Measurements from ENCODE around the gene PRELP. TPM values are rescaled to one million over a fixed set of nuclear protein-coding genes. Genes with fewer than 3 reads are reported as not detected.

The PRELP gene
- total RNA-seq, 2 donors from 2014 or later = 232 to 244 TPM

DNA sequence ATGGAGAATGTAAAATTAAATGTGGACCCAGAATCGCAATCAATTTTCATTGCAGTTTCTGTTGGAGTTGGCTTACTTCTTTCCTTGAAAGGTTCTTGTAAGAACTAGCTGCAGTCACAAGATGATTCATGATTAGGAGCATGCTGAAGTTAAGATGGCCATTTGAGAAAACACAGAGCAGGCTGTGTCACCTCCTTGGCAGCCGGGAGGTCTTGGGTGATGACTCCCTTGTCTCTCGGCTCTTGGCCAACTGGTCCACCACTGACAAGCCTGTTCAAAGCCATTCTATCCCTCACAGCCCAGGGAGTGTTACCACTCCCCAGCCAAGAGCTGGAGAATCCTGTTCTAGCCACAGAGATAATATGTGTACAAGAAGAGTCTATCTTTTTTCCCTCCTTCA is 58.9 kb downstream of the PRELP start:
- Histone ChIP-seq H3K27ac (peak overlapping the region; percentile 49 to 72), H3K9me3 (no peaks in the 10 kb centered on the region), H3K27me3 (replicated peaks; ENCODE audit: insufficient read depth) (no peaks in the 10 kb centered on the region), H3K36me3 (no peaks in the 10 kb centered on the region), H3K4me1 (ENCODE audit: control insufficient read depth in 1 of 2, low read depth in 2 of 2) (peaks cover 10 to 50% of the 10 kb centered on the region in 2 donors), H3K4me3 (no peak overlapping the region)
- ATAC-seq (ENCODE audit: insufficient number of reproducible peaks, low FRiP score, low read depth) (peak; percentile 59), DNase-seq (ENCODE audit: low spot score) (peak; percentile 81)
- no peak for TF ChIP-seq CTCF (IDR thresholded peaks at IDR 0.05)

DNA sequence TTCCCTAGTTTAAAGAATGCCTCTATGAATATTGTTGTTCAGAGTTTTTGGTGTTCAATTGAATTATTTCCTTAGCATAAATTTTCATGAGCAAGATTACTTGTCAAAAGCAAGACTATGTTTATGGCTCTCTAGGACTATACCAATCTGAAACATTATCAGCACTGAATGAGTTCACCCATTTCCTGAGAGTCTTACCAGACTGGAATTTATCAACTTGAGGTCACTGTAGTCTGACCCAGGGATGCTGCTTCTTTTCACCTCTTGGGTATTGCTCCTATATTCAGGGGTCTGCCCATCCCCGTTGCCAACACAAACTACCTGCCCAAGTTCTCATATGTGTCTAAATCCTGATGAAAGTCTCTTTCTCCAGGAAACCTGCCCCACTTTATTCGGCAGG is 61.0 kb downstream of the PRELP start:
- H3K27ac ChIP-seq = peak overlapping the region; percentile 59 to 65
- no peak overlapping the region for H3K4me3 ChIP-seq
- H3K36me3 ChIP-seq = no peaks in the 10 kb centered on the region
- TF ChIP-seq CTCF (IDR thresholded peaks at IDR 0.05) = no peak
- H3K4me1 ChIP-seq (ENCODE audit: control insufficient read depth in 1 of 2, low read depth in 2 of 2) = peaks cover 10 to 46% of the 10 kb centered on the region in 2 donors
- DNase-seq (ENCODE audit: low spot score) = no peak
- no peaks in the 10 kb centered on the region for H3K27me3 ChIP-seq (replicated peaks; ENCODE audit: insufficient read depth)
- no peaks in the 10 kb centered on the region for H3K9me3 ChIP-seq
- ATAC-seq (ENCODE audit: insufficient number of reproducible peaks, low FRiP score, low read depth) = no peak

DNA sequence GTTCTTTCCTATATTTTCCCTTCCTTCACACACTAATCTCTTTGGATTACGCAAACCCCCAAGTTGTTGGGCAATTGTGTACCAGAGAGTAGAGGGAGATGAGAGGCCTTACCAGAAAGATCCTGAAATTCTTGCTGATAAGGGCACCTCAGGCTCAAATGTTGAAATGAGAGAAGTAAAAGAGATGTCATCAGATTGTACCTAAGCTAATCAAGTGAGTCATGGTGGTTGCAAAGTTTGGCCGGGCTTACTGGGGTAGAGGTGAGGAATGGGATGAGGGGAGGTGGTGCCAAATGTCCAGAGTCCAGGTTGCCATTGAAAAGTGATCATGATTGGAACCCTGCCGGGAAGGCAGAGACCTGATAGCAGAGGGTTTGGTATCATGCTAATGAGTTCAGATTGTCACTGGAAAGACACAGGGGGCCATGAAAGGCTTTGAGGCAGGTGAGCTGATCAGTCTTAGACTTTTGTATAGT is 61.4 kb downstream of the PRELP start:
- H3K36me3 ChIP-seq = no peaks in the 10 kb centered on the region
- peak overlapping the region; percentile 59 to 65 for H3K27ac ChIP-seq
- TF ChIP-seq CTCF (IDR thresholded peaks at IDR 0.05) = no peak
- H3K9me3 ChIP-seq = no peaks in the 10 kb centered on the region
- peaks cover 10 to 46% of the 10 kb centered on the region in 2 donors for H3K4me1 ChIP-seq (ENCODE audit: control insufficient read depth in 1 of 2, low read depth in 2 of 2)
- DNase-seq (ENCODE audit: low spot score) (no peak), ATAC-seq (ENCODE audit: insufficient number of reproducible peaks, low FRiP score, low read depth) (no peak)
- no peak overlapping the region for H3K4me3 ChIP-seq
- H3K27me3 ChIP-seq (replicated peaks; ENCODE audit: insufficient read depth) = no peaks in the 10 kb centered on the region

DNA sequence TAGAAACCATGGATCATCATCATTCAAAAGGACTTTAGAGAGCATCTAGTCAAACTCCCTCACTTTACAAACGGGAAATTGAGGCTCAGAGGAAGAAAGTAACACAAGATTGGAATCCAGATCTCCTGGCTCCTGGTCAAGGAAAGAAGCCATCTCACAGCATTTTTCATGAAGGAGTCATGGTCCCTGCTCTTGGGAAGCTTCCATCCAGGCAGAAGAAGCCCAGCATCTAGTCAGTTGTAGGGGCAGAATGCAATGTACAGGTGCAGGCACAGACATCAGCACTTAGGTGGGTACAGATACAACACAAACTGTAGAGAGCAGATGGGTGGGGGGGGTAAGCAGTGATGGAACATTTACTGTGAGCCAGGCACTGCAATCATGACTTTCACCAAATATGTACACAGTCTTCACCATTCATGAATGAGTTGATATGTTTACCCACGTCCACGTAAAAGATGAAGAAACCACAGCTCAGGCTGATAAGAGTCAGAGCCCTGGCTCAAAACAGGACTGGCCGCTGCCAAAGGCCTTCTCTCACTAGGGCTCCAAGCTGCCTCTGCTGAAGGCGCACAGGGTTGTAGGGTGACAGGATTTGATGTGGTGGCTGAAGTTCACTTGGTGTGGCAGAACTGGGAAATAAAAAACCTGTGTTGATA is 62.3 kb downstream of the PRELP start:
- ATAC-seq (ENCODE audit: insufficient number of reproducible peaks, low FRiP score, low read depth) = peak; percentile 79
- no peak for DNase-seq (ENCODE audit: low spot score)
- H3K27ac ChIP-seq = peak overlapping the region; percentile 59 to 65
- H3K4me3 ChIP-seq = no peak overlapping the region
- H3K4me1 ChIP-seq (ENCODE audit: control insufficient read depth in 1 of 2, low read depth in 2 of 2) = peaks cover 10 to 46% of the 10 kb centered on the region in 2 donors
- no peak for TF ChIP-seq CTCF (IDR thresholded peaks at IDR 0.05)
- no peaks in the 10 kb centered on the region for H3K27me3 ChIP-seq (replicated peaks; ENCODE audit: insufficient read depth)
- no peaks in the 10 kb centered on the region for H3K9me3 ChIP-seq
- no peaks in the 10 kb centered on the region for H3K36me3 ChIP-seq

GRCh38 chr1:203538726-203539125 is 63.1 kb downstream of the PRELP start:
- no peak for ATAC-seq (ENCODE audit: insufficient number of reproducible peaks, low FRiP score, low read depth)
- Histone ChIP-seq H3K9me3 (no peaks in the 10 kb centered on the region), H3K36me3 (no peaks in the 10 kb centered on the region), H3K27me3 (replicated peaks; ENCODE audit: insufficient read depth) (no peaks in the 10 kb centered on the region), H3K27ac (peak overlapping the region; percentile 59 to 65), H3K4me1 (ENCODE audit: control insufficient read depth in 1 of 2, low read depth in 2 of 2) (peaks cover 10 to 42% of the 10 kb centered on the region in 2 donors), H3K4me3 (no peak overlapping the region)
- TF ChIP-seq CTCF (IDR thresholded peaks at IDR 0.05) = no peak
- DNase-seq (ENCODE audit: low spot score) = no peak

Data from thoracic aorta (tissue), 2 donors.